Neutrophil (primary cell): ENCODE measurements around the gene ARMH2.

ENCODE experiments used
- H3K27ac ChIP-seq: fragments of 200-600 bp; sonication (generic); 2 replicates; pipeline ENCODE4 v1.5.1; 2016; ENCODE audit warnings: mild to moderate bottlenecking, moderate library complexity
- H3K27me3 ChIP-seq: fragments of 200-600 bp; sonication (generic); 2 replicates; pipeline ENCODE4 v1.6.0; 2016; ENCODE audit warnings: mild to moderate bottlenecking
- H3K36me3 ChIP-seq: fragments of 200-600 bp; sonication (generic); 2 replicates; pipeline ENCODE4 v1.5.1; 2017
- H3K4me1 ChIP-seq, 2 experiments: fragments of 200-600 bp in 1 of 2; sonication (generic) in 1 of 2; 1 replicate in 1 of 2; 2 replicates in 1 of 2; pipeline versions ENCODE4 v1.5.1 to v1.6.1; 2013 to 2016; ENCODE audit warnings: low read depth in 1 of 2, low read length in 1 of 2, mild to moderate bottlenecking in 1 of 2, moderate library complexity in 1 of 2; ENCODE audit not compliant: control insufficient read depth in 1 of 2, insufficient read depth in 1 of 2
- H3K4me3 ChIP-seq, 2 experiments: fragments of 200-600 bp in 1 of 2; sonication (generic) in 1 of 2; 1 replicate in 1 of 2; 2 replicates in 1 of 2; pipeline ENCODE4 v1.5.1; 2013 to 2016; ENCODE audit warnings: low read depth in 1 of 2, low read length in 1 of 2, mild to moderate bottlenecking in 1 of 2, moderate library complexity in 1 of 2
- H3K9me3 ChIP-seq: fragments of 200-600 bp; sonication (generic); 2 replicates; pipeline ENCODE4 v1.5.1; 2016
- TF ChIP-seq, protein P1 (sequence below): fragments of 200-600 bp; sonication (generic); IDR thresholded peaks from 2 replicates; pipeline ENCODE4 v1.5.1; 2016; ENCODE audit warnings: antibody characterized with exemption

Gene ARMH2

DNA sequence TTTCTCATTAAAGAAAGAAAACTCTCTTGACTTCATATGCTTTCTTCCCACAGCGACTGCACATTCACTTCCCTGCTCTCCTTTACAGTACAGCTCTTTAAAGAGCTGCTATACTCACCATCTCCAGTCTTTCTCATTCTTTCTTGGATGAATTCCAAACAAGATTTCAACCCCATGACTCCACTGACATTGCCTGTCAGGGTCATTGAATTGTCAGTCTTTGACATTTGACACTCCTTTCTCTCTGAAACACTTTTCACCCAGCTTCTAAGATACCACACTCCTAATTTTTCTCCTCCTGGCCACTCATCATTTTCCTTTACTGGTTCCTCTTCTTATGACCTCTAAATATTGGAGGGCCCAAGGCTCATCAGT lies 811 bp upstream of the ARMH2 start:
- H3K4me3 ChIP-seq, result no peak overlapping the region
- TF ChIP-seq, protein P1, sequence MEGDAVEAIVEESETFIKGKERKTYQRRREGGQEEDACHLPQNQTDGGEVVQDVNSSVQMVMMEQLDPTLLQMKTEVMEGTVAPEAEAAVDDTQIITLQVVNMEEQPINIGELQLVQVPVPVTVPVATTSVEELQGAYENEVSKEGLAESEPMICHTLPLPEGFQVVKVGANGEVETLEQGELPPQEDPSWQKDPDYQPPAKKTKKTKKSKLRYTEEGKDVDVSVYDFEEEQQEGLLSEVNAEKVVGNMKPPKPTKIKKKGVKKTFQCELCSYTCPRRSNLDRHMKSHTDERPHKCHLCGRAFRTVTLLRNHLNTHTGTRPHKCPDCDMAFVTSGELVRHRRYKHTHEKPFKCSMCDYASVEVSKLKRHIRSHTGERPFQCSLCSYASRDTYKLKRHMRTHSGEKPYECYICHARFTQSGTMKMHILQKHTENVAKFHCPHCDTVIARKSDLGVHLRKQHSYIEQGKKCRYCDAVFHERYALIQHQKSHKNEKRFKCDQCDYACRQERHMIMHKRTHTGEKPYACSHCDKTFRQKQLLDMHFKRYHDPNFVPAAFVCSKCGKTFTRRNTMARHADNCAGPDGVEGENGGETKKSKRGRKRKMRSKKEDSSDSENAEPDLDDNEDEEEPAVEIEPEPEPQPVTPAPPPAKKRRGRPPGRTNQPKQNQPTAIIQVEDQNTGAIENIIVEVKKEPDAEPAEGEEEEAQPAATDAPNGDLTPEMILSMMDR, result no peak
- H3K27me3 ChIP-seq, result no peaks in the 10 kb centered on the region
- H3K4me1 ChIP-seq, result no peaks in the 10 kb centered on the region
- peaks cover 52% of the 10 kb centered on the region for H3K36me3 ChIP-seq
- no peaks in the 10 kb centered on the region for H3K9me3 ChIP-seq
- no peak overlapping the region for H3K27ac ChIP-seq

DNA sequence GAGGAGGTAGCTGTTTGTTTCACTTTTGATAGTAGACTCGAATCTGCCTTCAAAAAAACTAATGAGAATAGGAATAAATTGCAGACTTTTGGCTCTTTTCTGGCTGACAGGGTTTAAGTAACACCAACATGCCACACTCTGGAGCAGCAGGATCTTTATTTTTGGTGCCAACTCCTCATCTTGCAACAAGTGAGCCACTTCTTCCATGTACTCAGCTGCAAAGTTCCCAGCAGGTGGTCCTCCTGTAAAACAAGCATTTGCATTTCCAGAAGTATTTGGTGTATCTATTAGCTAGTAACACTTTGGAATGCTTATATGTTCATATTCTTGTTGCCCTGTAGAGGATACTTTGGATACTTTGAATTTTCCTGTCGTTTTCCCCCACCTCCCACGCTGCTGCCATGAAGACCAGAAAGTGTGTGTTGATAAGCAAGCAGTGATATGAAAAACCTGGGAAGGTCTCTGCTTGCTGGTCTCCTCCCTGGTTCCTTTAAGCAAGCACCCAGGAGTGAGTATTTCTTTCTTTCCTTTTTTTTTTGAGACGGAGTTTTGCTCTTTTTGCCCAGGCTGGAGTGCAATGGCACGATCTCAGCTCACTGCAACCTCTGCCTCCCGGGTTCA lies 1.0 kb downstream of the ARMH2 start:
- H3K27me3 ChIP-seq, result no peaks in the 10 kb centered on the region
- no peaks in the 10 kb centered on the region for H3K4me1 ChIP-seq
- peaks cover 33% of the 10 kb centered on the region for H3K36me3 ChIP-seq
- TF ChIP-seq, protein P1, result no peak
- H3K9me3 ChIP-seq, result no peaks in the 10 kb centered on the region
- H3K4me3 ChIP-seq, result no peak overlapping the region
- no peak overlapping the region for H3K27ac ChIP-seq

DNA sequence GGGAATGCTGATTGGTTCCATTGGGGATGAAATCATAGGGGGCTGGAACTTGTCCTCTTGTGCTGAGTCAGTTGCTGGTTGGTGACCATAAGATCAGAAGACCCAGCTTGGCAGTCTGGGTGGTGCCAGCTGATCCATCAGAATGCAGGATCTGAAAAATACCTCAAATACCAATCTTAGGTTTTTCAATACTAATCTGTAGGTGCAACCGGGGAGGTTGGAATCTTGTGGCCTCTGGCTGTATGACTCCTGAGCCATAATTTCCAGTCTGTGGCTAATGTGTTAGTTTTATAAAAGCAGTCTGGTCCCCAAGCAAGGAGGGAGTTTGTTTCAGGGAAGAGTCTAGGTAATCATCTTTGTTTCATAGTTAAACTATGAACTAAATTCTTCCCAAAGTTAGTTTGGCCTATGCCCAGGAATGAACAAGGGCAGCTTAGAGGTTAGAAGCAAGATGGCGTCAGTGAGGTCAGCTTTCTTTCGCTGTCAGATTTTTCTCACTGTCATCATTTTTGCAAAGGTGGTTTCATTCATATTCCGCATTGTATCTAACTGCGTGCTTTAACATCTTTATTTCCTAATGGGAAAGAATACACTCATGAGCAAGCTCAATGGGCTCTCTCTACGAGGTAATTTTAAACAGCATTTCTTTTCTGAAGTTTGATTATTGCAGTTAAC lies 2.0 kb downstream of the ARMH2 start:
- H3K27ac ChIP-seq, result no peak overlapping the region
- no peaks in the 10 kb centered on the region for H3K9me3 ChIP-seq
- no peaks in the 10 kb centered on the region for H3K27me3 ChIP-seq
- no peak overlapping the region for H3K4me3 ChIP-seq
- TF ChIP-seq, protein P1, result no peak
- peaks cover 24% of the 10 kb centered on the region for H3K36me3 ChIP-seq
- H3K4me1 ChIP-seq, result no peaks in the 10 kb centered on the region

DNA sequence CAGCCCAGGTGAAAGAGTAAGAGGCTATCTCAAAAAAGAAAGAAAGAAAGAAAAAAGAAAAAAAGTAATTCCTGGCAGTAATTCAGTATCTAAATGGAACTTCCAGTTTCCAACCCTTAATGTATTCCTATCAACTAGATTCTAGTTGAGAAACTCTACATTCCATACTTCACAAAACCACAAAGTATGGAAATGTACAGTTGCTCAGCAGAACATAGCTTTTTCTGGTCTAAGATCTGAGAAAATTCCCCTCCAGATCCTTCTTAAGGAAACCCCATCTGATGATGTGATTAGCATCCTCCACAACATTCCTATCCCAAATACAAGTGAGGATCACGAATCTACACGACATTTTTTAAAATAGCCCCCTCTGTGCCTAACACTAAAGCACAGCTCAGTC lies 3.6 kb downstream of the ARMH2 start:
- H3K4me1 ChIP-seq, result no peaks in the 10 kb centered on the region
- H3K27ac ChIP-seq, result no peak overlapping the region
- H3K9me3 ChIP-seq, result no peaks in the 10 kb centered on the region
- H3K27me3 ChIP-seq, result no peaks in the 10 kb centered on the region
- H3K36me3 ChIP-seq, result peaks cover 9% of the 10 kb centered on the region
- TF ChIP-seq, protein P1, result no peak
- H3K4me3 ChIP-seq, result no peak overlapping the region

DNA sequence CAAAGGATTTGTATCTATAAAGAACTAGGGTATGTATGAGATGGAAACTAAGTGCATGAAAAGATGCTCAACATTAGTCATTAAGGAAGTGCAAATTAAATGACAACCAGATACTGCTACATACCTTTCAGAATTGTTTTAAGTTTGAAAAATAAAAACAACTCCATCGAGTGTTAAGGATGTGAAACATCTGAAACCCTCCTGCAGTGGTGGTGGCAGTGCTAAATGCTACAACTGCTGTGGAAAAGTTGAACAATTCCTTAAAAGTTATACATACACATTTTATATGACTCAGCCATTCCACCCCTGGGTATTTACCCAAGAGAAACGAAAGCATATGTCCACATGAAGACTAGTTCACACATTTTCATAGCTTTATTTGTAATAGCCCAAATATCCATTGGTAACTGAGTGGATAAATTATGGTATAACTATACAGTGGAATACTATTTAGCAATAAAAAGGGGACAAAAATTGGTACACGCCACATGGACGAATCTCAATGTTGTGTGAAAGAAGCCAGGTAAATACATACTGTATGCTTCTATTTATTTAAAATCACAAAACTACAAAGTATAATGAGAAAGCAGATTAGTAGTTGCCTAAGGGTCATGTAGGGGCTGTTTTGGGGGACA lies 10.6 kb downstream of the ARMH2 start:
- Histone ChIP-seq H3K27me3 (no peaks in the 10 kb centered on the region), H3K36me3 (peaks cover 39% of the 10 kb centered on the region), H3K9me3 (no peaks in the 10 kb centered on the region), H3K27ac (no peak overlapping the region), H3K4me1 (no peaks in the 10 kb centered on the region), H3K4me3 (no peak overlapping the region)
- TF ChIP-seq, protein P1, result no peak
